ENCODE data around the gene EEF2K.

DNA sequence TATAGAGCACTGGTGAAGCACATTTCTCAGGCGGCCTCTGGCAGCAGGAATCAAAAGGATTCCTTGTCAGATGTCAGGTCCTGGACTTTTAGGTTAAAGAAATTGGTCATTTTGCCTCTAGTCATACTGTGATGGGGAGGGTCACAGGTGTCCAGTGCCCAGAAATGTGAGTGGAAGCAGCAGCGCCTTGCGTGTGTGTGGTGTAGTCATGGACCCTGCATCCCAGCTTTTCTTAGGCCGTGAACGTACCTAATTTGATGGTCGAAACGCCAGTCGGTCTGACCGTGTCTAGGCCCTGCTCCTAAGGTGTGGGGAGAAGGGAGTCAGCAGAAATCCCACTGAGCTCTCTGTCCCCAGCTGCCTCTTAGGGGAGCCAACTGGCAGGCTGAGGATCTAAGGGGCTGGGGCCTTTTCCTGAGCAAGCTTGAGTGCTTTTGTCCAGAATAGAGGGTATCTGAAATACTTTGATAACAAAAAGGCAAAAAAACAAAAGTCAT lies 123.2 kb downstream of the EEF2K start:
- TF ChIP-seq ZNF335 (CRISPR knock-in tag; IDR thresholded peaks at IDR 0.05) (no peak), MYC (CRISPR knock-in tag; IDR thresholded peaks at IDR 0.05; ENCODE audit: borderline replicate concordance) (no peak), RFXANK (CRISPR knock-in tag; IDR thresholded peaks at IDR 0.05) (no peak), ZKSCAN8 (CRISPR knock-in tag; IDR thresholded peaks at IDR 0.05; ENCODE audit: borderline replicate concordance) (no peak), EZH2 (conservative IDR thresholded peaks at IDR 0.05; ENCODE audit: low read depth, low read length) (no peak), FOXA1 (IDR thresholded peaks at IDR 0.05) (no peak), FOXA1 (CRISPR knock-in tag; IDR thresholded peaks at IDR 0.05) (no peak)
- TF ChIP-seq, protein P1, sequence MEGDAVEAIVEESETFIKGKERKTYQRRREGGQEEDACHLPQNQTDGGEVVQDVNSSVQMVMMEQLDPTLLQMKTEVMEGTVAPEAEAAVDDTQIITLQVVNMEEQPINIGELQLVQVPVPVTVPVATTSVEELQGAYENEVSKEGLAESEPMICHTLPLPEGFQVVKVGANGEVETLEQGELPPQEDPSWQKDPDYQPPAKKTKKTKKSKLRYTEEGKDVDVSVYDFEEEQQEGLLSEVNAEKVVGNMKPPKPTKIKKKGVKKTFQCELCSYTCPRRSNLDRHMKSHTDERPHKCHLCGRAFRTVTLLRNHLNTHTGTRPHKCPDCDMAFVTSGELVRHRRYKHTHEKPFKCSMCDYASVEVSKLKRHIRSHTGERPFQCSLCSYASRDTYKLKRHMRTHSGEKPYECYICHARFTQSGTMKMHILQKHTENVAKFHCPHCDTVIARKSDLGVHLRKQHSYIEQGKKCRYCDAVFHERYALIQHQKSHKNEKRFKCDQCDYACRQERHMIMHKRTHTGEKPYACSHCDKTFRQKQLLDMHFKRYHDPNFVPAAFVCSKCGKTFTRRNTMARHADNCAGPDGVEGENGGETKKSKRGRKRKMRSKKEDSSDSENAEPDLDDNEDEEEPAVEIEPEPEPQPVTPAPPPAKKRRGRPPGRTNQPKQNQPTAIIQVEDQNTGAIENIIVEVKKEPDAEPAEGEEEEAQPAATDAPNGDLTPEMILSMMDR (CRISPR knock-in tag; IDR thresholded peaks at IDR 0.05) = no peak
- TF ChIP-seq, protein P2, sequence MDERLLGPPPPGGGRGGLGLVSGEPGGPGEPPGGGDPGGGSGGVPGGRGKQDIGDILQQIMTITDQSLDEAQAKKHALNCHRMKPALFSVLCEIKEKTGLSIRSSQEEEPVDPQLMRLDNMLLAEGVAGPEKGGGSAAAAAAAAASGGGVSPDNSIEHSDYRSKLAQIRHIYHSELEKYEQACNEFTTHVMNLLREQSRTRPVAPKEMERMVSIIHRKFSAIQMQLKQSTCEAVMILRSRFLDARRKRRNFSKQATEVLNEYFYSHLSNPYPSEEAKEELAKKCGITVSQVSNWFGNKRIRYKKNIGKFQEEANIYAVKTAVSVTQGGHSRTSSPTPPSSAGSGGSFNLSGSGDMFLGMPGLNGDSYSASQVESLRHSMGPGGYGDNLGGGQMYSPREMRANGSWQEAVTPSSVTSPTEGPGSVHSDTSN (CRISPR knock-in tag; IDR thresholded peaks at IDR 0.05) = no peak

Measured in HepG2 (cell line).